B cell (primary cell): ENCODE data around the gene NELL2. TPM values are rescaled to one million over a fixed set of nuclear protein-coding genes. Genes with fewer than 3 reads are reported as not detected.

Experiments
- ATAC-seq: fragments of 200-7000 bp; cut with Tn5 transposase; one replicate; pipeline ENCODE4 v1.10.0; 2021; ENCODE audit warnings: low read depth, mild to moderate bottlenecking, moderate number of reproducible peaks, moderate library complexity
- CTCF ChIA-PET: fragments of 350-600 bp; sonication (Branson Sonifier 250); formaldehyde crosslinking; loops from one replicate; lab custom pipeline; 2021; ENCODE audit warnings: antibody characterized with exemption, inconsistent platforms; lab: Charles Lee
- POLR2A ChIA-PET: fragments of 350-600 bp; sonication (Branson Sonifier 250); formaldehyde crosslinking; loops from one replicate; lab custom pipeline; 2021; ENCODE audit warnings: antibody characterized with exemption; lab: Charles Lee
- DNase-seq: peaks from one replicate; pipeline ENCODE4 v3.0.0; 2013
- H2AFZ ChIP-seq: 2 replicates; pipeline ENCODE4 v1.6.1; 2012; ENCODE audit warnings: mild to moderate bottlenecking, low read depth, low read length; ENCODE audit not compliant: insufficient read depth, poor library complexity, severe bottlenecking
- H3K27ac ChIP-seq, 2 donors: 1 replicate in 1 of 2; 2 replicates in 1 of 2; pipeline ENCODE4 v1.5.1; 2012 to 2013; ENCODE audit warnings: low read length in 2 of 2, mild to moderate bottlenecking in 2 of 2, moderate library complexity in 1 of 2
- H3K27me3 ChIP-seq, 4 experiments: fragments of 200-600 bp in 1 of 4; sonication (generic) in 1 of 4; replicated peaks in 1 of 4; 1 replicate in 2 of 4; 2 replicates in 2 of 4; pipeline versions ENCODE4 v1.6.1 to v1.7.0; 2013 to 2016; ENCODE audit warnings: low read length in 3 of 4, mild to moderate bottlenecking in 2 of 4, mixed read lengths in 1 of 4, moderate library complexity in 1 of 4; ENCODE audit not compliant: insufficient read depth in 4 of 4, control insufficient read depth in 3 of 4; ENCODE audit errors: control extremely low read depth in 1 of 4
- H3K36me3 ChIP-seq, 2 experiments: replicated peaks in 1 of 2; 1 replicate in 1 of 2; 2 replicates in 1 of 2; pipeline versions ENCODE4 v1.6.1 to v1.7.1; 2013; ENCODE audit warnings: low read length in 1 of 2; ENCODE audit not compliant: insufficient read depth in 2 of 2, control insufficient read depth in 1 of 2; ENCODE audit errors: control extremely low read depth in 1 of 2, extremely low read depth in 1 of 2
- H3K4me1 ChIP-seq, 2 donors: fragments of 200-600 bp in 1 of 2; sonication (generic) in 1 of 2; 1 replicate in 1 of 2; 2 replicates in 1 of 2; pipeline versions ENCODE4 v1.5.1 to v1.6.1; 2013 to 2017; ENCODE audit warnings: low read length in 2 of 2; ENCODE audit not compliant: control insufficient read depth in 2 of 2, insufficient read depth in 2 of 2
- H3K4me2 ChIP-seq: replicated peaks from 2 replicates; pipeline ENCODE3; 2012; ENCODE audit warnings: mild to moderate bottlenecking, low read depth, low read length; ENCODE audit not compliant: poor library complexity, severe bottlenecking
- H3K4me3 ChIP-seq, 5 experiments: fragments of 200-600 bp in 1 of 5; sonication (generic) in 1 of 5; 1 replicate in 3 of 5; 2 replicates in 2 of 5; pipeline versions ENCODE4 v1.5.1 to v1.7.0; 2011 to 2016; ENCODE audit warnings: low read length in 4 of 5, mild to moderate bottlenecking in 4 of 5, low read depth in 2 of 5, control low read depth in 1 of 5, moderate library complexity in 1 of 5; ENCODE audit not compliant: insufficient read depth in 1 of 5; ENCODE audit errors: control extremely low read depth in 1 of 5, extremely low read depth in 1 of 5
- H3K79me2 ChIP-seq: fragments of 200-600 bp; sonication (generic); one replicate; pipeline ENCODE4 v1.6.0; 2016; ENCODE audit warnings: low read length; ENCODE audit not compliant: control insufficient read depth, insufficient read depth
- H3K9ac ChIP-seq: fragments of 200-600 bp; sonication (generic); 2 replicates; pipeline ENCODE4 v1.6.1; 2017; ENCODE audit warnings: mild to moderate bottlenecking, low read length, moderate library complexity
- H3K9me3 ChIP-seq, 3 donors: one replicate each; pipeline versions ENCODE4 v1.6.1 to v1.7.1; 2013; ENCODE audit warnings: low read length in 2 of 3; ENCODE audit not compliant: control insufficient read depth in 2 of 3, insufficient read depth in 1 of 3; ENCODE audit errors: control extremely low read depth in 1 of 3
- H4K20me1 ChIP-seq: 2 replicates; pipeline ENCODE4 v1.6.0; 2012; ENCODE audit warnings: mild to moderate bottlenecking, low read length; ENCODE audit not compliant: insufficient read depth, control insufficient read depth, poor library complexity, severe bottlenecking
- H3K27ac Mint-ChIP-seq: one replicate; pipeline ENCODE4 v1.8.0; 2021; ENCODE audit warnings: mixed read lengths
- H3K27me3 Mint-ChIP-seq: one replicate; pipeline ENCODE4 v1.8.0; 2021; ENCODE audit warnings: mixed read lengths
- H3K4me1 Mint-ChIP-seq: one replicate; pipeline ENCODE4 v1.8.0; 2021; ENCODE audit warnings: mixed read lengths
- H3K4me3 Mint-ChIP-seq: one replicate; pipeline ENCODE4 v1.8.0; 2021; ENCODE audit warnings: mixed read lengths
- H3K9me3 Mint-ChIP-seq: one replicate; pipeline ENCODE4 v1.8.0; 2022; ENCODE audit warnings: mixed read lengths; ENCODE audit not compliant: insufficient read depth
- CTCF ChIP-seq: fragments of 200-600 bp; IDR thresholded peaks from one replicate; pipeline ENCODE4 v1.8.0; 2022; ENCODE audit warnings: antibody characterized with exemption, mild to moderate bottlenecking
- EZH2 ChIP-seq: IDR thresholded peaks from 2 replicates; pipeline ENCODE4 v1.6.1; 2012; ENCODE audit warnings: borderline replicate concordance, low read depth, mild to moderate bottlenecking, moderate library complexity, low read length; ENCODE audit not compliant: insufficient read depth, poor library complexity, severe bottlenecking
- WGBS: methylation state at CpG from one replicate; pipeline ENCODE4 v1.1.5; 2013; ENCODE audit warnings: missing lambda C conversion rate; ENCODE audit not compliant: insufficient coverage; 5-methylcytosine and 5-hydroxymethylcytosine counted together
- intact Hi-C: fragments of 100-400 bp; cut with micrococcal nuclease; formaldehyde crosslinking; loops from one replicate; pipeline ENCODE4 v1.10.0; 2022
- polyA plus RNA-seq: library from polyadenylated mRNA; depleted of rRNA; stranded (reverse); fragments of >200 nt; gene quantifications from 2 replicates; pipeline ENCODE4 v1.2.3, GENCODE V29; 2012
- total RNA-seq, 2 donors: library from RNA; stranded (reverse); fragments of 120-200 nt in 1 of 2; gene quantifications; 1 replicate in 1 of 2; 2 replicates in 1 of 2; pipeline versions ENCODE4 v1.2.3 to v1.2.4, GENCODE V29; 2013 to 2022

The NELL2 gene
- total and polyA plus RNA-seq, 2 donors (not counting 1 experiment from before 2014, with no cell fraction given) = 0.22 TPM; not detected in 1

DNA sequence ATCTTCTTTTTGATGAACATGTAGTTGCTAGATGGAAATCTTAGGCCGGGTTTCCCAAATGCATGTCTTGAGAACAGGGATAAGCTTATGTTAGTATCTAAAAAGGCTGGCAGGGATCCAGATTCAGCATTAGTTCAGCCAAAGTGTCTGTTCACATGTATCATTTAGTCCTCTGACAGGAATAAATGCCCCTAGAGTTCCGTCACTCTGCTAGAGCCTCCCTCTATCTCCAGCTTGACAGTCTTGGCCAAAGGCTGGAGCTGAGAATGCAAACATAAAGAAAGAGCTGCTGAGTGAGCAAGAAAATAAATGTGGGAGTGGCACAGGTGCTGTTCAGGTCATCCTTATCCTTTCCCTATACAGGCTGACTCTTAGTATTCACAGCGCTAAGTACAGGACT is 13.8 kb upstream of the NELL2 start:
- DNase-seq = no peak
- H3K4me3 ChIP-seq = no peak overlapping the region
- intact Hi-C loops = no loop called here
- H3K27me3 ChIP-seq = no peaks in the 10 kb centered on the region
- H3K9me3 ChIP-seq = no peaks in the 10 kb centered on the region
- no CpG with 5 or more reads among the region's 3 CpGs for WGBS
- H2AFZ ChIP-seq = no peak overlapping the region
- no peak overlapping the region for H3K9ac ChIP-seq
- no peak for TF ChIP-seq CTCF
- TF ChIP-seq EZH2 = no peak
- H3K27ac Mint-ChIP-seq = no peak overlapping the region
- no peaks in the 10 kb centered on the region for H3K4me1 Mint-ChIP-seq
- H3K27me3 Mint-ChIP-seq = peaks cover 15% of the 10 kb centered on the region
- no peak overlapping the region for H3K4me3 Mint-ChIP-seq
- H3K79me2 ChIP-seq = no peaks in the 10 kb centered on the region
- no peaks in the 10 kb centered on the region for H3K9me3 Mint-ChIP-seq
- ATAC-seq = no peak
- H3K36me3 ChIP-seq = no peaks in the 10 kb centered on the region
- POLR2A ChIA-PET = no interaction called here
- no peak overlapping the region for H3K27ac ChIP-seq
- CTCF ChIA-PET = no interaction called here
- H3K4me1 ChIP-seq = no peaks in the 10 kb centered on the region
- no peaks in the 10 kb centered on the region for H4K20me1 ChIP-seq
- H3K4me2 ChIP-seq = no peak overlapping the region

- Histone ChIP-seq H3K4me3 (no peak overlapping the region), H3K27me3 (no peaks in the 10 kb centered on the region), H3K79me2 (no peaks in the 10 kb centered on the region), H3K9ac (no peak overlapping the region), H3K9me3 (no peaks in the 10 kb centered on the region), H3K4me2 (no peak overlapping the region), H3K36me3 (no peaks in the 10 kb centered on the region), H4K20me1 (no peaks in the 10 kb centered on the region), H3K4me1 (no peaks in the 10 kb centered on the region), H2AFZ (no peak overlapping the region), H3K27ac (no peak overlapping the region)
- intact Hi-C loops = no loop called here
- DNase-seq (no peak), ATAC-seq (no peak)
- Mint-ChIP-seq H3K27me3 (peaks cover 13% of the 10 kb centered on the region), H3K27ac (no peak overlapping the region), H3K9me3 (no peaks in the 10 kb centered on the region), H3K4me1 (no peaks in the 10 kb centered on the region), H3K4me3 (no peak overlapping the region)
- CTCF ChIA-PET = no interaction called here
- POLR2A ChIA-PET = no interaction called here
- TF ChIP-seq EZH2 = no peak
- TF ChIP-seq CTCF = no peak
- WGBS = 100% methylated on average over 1 of the region's 3 CpGs
These were observed 13.0 kb upstream of the NELL2 start for GRCh38 chr12:44889162-44889561.
